GM23338 (cell line): ENCODE data around the gene FGGY. TPM values are rescaled to one million over a fixed set of nuclear protein-coding genes. Genes with fewer than 3 reads are reported as not detected.

Experiments used
- ATAC-seq: fragments of 200-7000 bp; cut with Tn5 transposase; 3 replicates; pipeline ENCODE4 v1.9.1; 2020
- DNase-seq: peaks from one replicate; pipeline ENCODE4 v3.0.0-alpha.2; 2015; ENCODE audit warnings: low spot score
- H2AFZ ChIP-seq: fragments of 200-600 bp; sonication (generic); 2 replicates; pipeline ENCODE4 v1.8.0; 2016; ENCODE audit warnings: antibody characterized with exemption, mild to moderate bottlenecking, moderate library complexity
- H3F3A ChIP-seq: fragments of 200-600 bp; sonication (generic); replicated peaks from 2 replicates; pipeline ENCODE4 v1.8.0; 2017; ENCODE audit warnings: antibody characterized with exemption, mixed run types, low read depth
- H3K27ac ChIP-seq: fragments of 200-600 bp; sonication (generic); 2 replicates; pipeline ENCODE4 v1.6.1; 2016; ENCODE audit warnings: low read depth
- H3K27me3 ChIP-seq: fragments of 200-600 bp; sonication (generic); 2 replicates; pipeline ENCODE4 v1.8.0; 2016; ENCODE audit warnings: mild to moderate bottlenecking, mixed run types, moderate library complexity; ENCODE audit not compliant: insufficient read depth
- H3K36me3 ChIP-seq: fragments of 200-600 bp; sonication (generic); 2 replicates; pipeline ENCODE4 v1.8.0; 2016; ENCODE audit warnings: mild to moderate bottlenecking; ENCODE audit not compliant: insufficient read depth
- H3K4me1 ChIP-seq: fragments of 200-600 bp; sonication (generic); 2 replicates; pipeline ENCODE4 v1.8.0; 2016; ENCODE audit warnings: mild to moderate bottlenecking, moderate library complexity; ENCODE audit not compliant: insufficient read depth
- H3K4me2 ChIP-seq: fragments of 200-600 bp; sonication (generic); 2 replicates; pipeline ENCODE4 v1.7.1; 2017; ENCODE audit warnings: mixed run types
- H3K4me3 ChIP-seq: fragments of 200-600 bp; sonication (generic); 2 replicates; pipeline ENCODE4 v1.6.1; 2016; ENCODE audit warnings: mixed run types
- H3K79me2 ChIP-seq: fragments of 200-600 bp; sonication (generic); replicated peaks from 2 replicates; pipeline ENCODE4 v1.8.0; 2017; ENCODE audit warnings: mild to moderate bottlenecking; ENCODE audit not compliant: insufficient read depth
- H3K9me2 ChIP-seq: fragments of 200-600 bp; sonication (generic); 2 replicates; pipeline ENCODE4 v1.8.0; 2017; ENCODE audit not compliant: insufficient read depth
- H4K20me1 ChIP-seq: fragments of 200-600 bp; sonication (generic); replicated peaks from 2 replicates; pipeline ENCODE4 v1.8.0; 2017; ENCODE audit warnings: mild to moderate bottlenecking; ENCODE audit not compliant: insufficient read depth
- H3K27ac Mint-ChIP-seq: 2 replicates; pipeline ENCODE4 v1.8.0; 2020; ENCODE audit warnings: inconsistent platforms, mild to moderate bottlenecking, moderate library complexity, mixed read lengths
- H3K27me3 Mint-ChIP-seq: 3 replicates; pipeline ENCODE4 v1.8.0; 2022; ENCODE audit warnings: low read depth, mild to moderate bottlenecking, moderate library complexity, mixed read lengths, inconsistent platforms; ENCODE audit not compliant: insufficient read depth, poor library complexity
- H3K36me3 Mint-ChIP-seq: 3 replicates; pipeline ENCODE4 v1.8.0; 2021; ENCODE audit warnings: low read depth, mild to moderate bottlenecking, inconsistent platforms, moderate library complexity, mixed read lengths
- H3K4me1 Mint-ChIP-seq: 3 replicates; pipeline ENCODE4 v1.8.0; 2020; ENCODE audit warnings: mild to moderate bottlenecking, inconsistent platforms, mixed read lengths
- H3K4me3 Mint-ChIP-seq: 3 replicates; pipeline ENCODE4 v1.8.0; 2021; ENCODE audit warnings: moderate library complexity, mild to moderate bottlenecking, inconsistent platforms, mixed read lengths
- H3K9me3 Mint-ChIP-seq: 3 replicates; pipeline ENCODE4 v1.8.0; 2020; ENCODE audit warnings: moderate library complexity, mild to moderate bottlenecking, inconsistent platforms, mixed read lengths
- CREB1 ChIP-seq: fragments of 250-450 bp; sonication (Bioruptor Pico); IDR thresholded peaks from 2 replicates; pipeline ENCODE4 v1.5.0; 2020; ENCODE audit warnings: low read depth, mild to moderate bottlenecking, moderate library complexity
- EZH2 ChIP-seq: fragments of 200-600 bp; sonication (generic); IDR thresholded peaks from one replicate; pipeline ENCODE4 v1.8.0; 2017; ENCODE audit warnings: antibody characterized with exemption, mild to moderate bottlenecking, low read depth; ENCODE audit not compliant: unreplicated experiment
- EZH2phosphoT487 ChIP-seq: fragments of 200-600 bp; sonication (generic); IDR thresholded peaks from one replicate; pipeline ENCODE4 v1.8.1; 2018; ENCODE audit warnings: antibody characterized with exemption; ENCODE audit not compliant: unreplicated experiment
- JUNB ChIP-seq: IDR thresholded peaks from one replicate; pipeline ENCODE4 v1.6.1; 2016; ENCODE audit warnings: antibody characterized with exemption; ENCODE audit not compliant: unreplicated experiment
- NANOG ChIP-seq: IDR thresholded peaks from 2 replicates; pipeline ENCODE4 v1.6.1; 2016; ENCODE audit warnings: antibody characterized with exemption, borderline replicate concordance
- POLR2AphosphoS5 ChIP-seq: IDR thresholded peaks from 2 replicates; pipeline ENCODE4 v1.6.1; 2016; ENCODE audit warnings: antibody characterized with exemption, low read depth
- STAT1 ChIP-seq: IDR thresholded peaks from one replicate; pipeline ENCODE4 v1.6.1; 2016; ENCODE audit warnings: antibody characterized with exemption; ENCODE audit not compliant: unreplicated experiment
- ZNF114 ChIP-seq: fragments of 250-450 bp; sonication (Bioruptor Pico); IDR thresholded peaks from 2 replicates; pipeline ENCODE4 v1.5.0; 2020; ENCODE audit warnings: mild to moderate bottlenecking, moderate library complexity
- ZNF331 ChIP-seq: fragments of 250-450 bp; sonication (Bioruptor Pico); IDR thresholded peaks from 2 replicates; pipeline ENCODE4 v1.5.0; 2020; ENCODE audit warnings: low read depth, mild to moderate bottlenecking, moderate library complexity
- polyA plus RNA-seq: library from polyadenylated mRNA; unstranded; fragments of >200 nt; fragmentation: Nextera tagmentation; extraction: Ambion mirVana; gene quantifications from 2 replicates; pipeline ENCODE4 v1.2.1, GENCODE V29; 2016
- total RNA-seq: library from RNA; depleted of rRNA; stranded (reverse); fragments of >200 nt; shearing (Covaris generic); gene quantifications from 2 replicates; pipeline ENCODE4 v1.2.3, GENCODE V29; 2014
- TF ChIP-seq, protein P1 (sequence below): IDR thresholded peaks from one replicate; pipeline ENCODE4 v1.6.1; 2018; ENCODE audit warnings: antibody characterized with exemption; ENCODE audit not compliant: unreplicated experiment
- TF ChIP-seq, protein P2 (sequence below), 2 experiments: fragments of 200-600 bp in 1 of 2; sonication (generic) in 1 of 2; conservative IDR thresholded peaks; 2 replicates each; pipeline versions ENCODE4 v1.5.1 to v1.6.1; 2016 to 2017; ENCODE audit warnings: antibody characterized with exemption in 2 of 2, low read depth in 2 of 2, mild to moderate bottlenecking in 2 of 2, moderate library complexity in 1 of 2
- TF ChIP-seq, protein P3 (sequence below): fragments of 250-450 bp; sonication (Bioruptor Pico); IDR thresholded peaks from 2 replicates; pipeline ENCODE4 v1.5.0; 2020; ENCODE audit warnings: mild to moderate bottlenecking, moderate library complexity
- TF ChIP-seq, protein P4 (sequence below): IDR thresholded peaks from 2 replicates; pipeline ENCODE4 v1.6.1; 2016; ENCODE audit warnings: antibody characterized with exemption

Gene FGGY
- total and polyA plus RNA-seq, 2 experiments from 2014 or later = 10.9 to 21.4 TPM

DNA sequence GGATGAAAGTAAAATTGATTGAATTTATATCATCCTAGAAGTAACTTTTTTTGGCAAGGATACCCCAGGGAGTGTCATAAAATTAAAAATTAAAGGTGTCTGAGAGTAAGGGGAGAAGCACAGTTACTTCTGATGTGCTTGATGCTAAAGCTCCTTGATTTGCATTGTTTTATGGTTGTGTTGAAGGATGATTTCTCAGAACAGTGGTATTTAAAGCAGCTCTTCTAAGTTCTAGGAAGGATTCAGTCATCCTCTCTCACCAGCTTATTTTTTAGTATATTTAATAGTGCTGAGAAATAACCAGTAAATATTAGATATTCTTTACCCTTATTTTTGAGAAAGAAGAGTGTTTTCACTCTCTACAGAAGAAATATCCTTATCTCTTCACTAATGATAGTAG lies 93.0 kb downstream of the FGGY start:
- no peaks in the 10 kb centered on the region for H3K79me2 ChIP-seq
- Mint-ChIP-seq H3K4me3 (no peak overlapping the region), H3K27ac (no peak overlapping the region), H3K4me1 (peaks cover 32% of the 10 kb centered on the region), H3K36me3 (no peaks in the 10 kb centered on the region), H3K27me3 (no peaks in the 10 kb centered on the region), H3K9me3 (no peaks in the 10 kb centered on the region)
- no peaks in the 10 kb centered on the region for H3K36me3 ChIP-seq
- H3K27ac ChIP-seq = no peak overlapping the region
- no peaks in the 10 kb centered on the region for H3K27me3 ChIP-seq
- peaks cover 7% of the 10 kb centered on the region for H3K9me2 ChIP-seq
- H3F3A ChIP-seq = no peaks in the 10 kb centered on the region
- ATAC-seq (no peak), DNase-seq (no peak)
- TF ChIP-seq NANOG = no peak
- TF ChIP-seq, protein P1, sequence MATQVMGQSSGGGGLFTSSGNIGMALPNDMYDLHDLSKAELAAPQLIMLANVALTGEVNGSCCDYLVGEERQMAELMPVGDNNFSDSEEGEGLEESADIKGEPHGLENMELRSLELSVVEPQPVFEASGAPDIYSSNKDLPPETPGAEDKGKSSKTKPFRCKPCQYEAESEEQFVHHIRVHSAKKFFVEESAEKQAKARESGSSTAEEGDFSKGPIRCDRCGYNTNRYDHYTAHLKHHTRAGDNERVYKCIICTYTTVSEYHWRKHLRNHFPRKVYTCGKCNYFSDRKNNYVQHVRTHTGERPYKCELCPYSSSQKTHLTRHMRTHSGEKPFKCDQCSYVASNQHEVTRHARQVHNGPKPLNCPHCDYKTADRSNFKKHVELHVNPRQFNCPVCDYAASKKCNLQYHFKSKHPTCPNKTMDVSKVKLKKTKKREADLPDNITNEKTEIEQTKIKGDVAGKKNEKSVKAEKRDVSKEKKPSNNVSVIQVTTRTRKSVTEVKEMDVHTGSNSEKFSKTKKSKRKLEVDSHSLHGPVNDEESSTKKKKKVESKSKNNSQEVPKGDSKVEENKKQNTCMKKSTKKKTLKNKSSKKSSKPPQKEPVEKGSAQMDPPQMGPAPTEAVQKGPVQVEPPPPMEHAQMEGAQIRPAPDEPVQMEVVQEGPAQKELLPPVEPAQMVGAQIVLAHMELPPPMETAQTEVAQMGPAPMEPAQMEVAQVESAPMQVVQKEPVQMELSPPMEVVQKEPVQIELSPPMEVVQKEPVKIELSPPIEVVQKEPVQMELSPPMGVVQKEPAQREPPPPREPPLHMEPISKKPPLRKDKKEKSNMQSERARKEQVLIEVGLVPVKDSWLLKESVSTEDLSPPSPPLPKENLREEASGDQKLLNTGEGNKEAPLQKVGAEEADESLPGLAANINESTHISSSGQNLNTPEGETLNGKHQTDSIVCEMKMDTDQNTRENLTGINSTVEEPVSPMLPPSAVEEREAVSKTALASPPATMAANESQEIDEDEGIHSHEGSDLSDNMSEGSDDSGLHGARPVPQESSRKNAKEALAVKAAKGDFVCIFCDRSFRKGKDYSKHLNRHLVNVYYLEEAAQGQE = no peak
- TF ChIP-seq, protein P2, sequence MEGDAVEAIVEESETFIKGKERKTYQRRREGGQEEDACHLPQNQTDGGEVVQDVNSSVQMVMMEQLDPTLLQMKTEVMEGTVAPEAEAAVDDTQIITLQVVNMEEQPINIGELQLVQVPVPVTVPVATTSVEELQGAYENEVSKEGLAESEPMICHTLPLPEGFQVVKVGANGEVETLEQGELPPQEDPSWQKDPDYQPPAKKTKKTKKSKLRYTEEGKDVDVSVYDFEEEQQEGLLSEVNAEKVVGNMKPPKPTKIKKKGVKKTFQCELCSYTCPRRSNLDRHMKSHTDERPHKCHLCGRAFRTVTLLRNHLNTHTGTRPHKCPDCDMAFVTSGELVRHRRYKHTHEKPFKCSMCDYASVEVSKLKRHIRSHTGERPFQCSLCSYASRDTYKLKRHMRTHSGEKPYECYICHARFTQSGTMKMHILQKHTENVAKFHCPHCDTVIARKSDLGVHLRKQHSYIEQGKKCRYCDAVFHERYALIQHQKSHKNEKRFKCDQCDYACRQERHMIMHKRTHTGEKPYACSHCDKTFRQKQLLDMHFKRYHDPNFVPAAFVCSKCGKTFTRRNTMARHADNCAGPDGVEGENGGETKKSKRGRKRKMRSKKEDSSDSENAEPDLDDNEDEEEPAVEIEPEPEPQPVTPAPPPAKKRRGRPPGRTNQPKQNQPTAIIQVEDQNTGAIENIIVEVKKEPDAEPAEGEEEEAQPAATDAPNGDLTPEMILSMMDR (conservative IDR thresholded peaks at IDR 0.05; ENCODE audit: low read depth in 2 of 2) = no peak
- TF ChIP-seq JUNB = no peak
- TF ChIP-seq, protein P3, sequence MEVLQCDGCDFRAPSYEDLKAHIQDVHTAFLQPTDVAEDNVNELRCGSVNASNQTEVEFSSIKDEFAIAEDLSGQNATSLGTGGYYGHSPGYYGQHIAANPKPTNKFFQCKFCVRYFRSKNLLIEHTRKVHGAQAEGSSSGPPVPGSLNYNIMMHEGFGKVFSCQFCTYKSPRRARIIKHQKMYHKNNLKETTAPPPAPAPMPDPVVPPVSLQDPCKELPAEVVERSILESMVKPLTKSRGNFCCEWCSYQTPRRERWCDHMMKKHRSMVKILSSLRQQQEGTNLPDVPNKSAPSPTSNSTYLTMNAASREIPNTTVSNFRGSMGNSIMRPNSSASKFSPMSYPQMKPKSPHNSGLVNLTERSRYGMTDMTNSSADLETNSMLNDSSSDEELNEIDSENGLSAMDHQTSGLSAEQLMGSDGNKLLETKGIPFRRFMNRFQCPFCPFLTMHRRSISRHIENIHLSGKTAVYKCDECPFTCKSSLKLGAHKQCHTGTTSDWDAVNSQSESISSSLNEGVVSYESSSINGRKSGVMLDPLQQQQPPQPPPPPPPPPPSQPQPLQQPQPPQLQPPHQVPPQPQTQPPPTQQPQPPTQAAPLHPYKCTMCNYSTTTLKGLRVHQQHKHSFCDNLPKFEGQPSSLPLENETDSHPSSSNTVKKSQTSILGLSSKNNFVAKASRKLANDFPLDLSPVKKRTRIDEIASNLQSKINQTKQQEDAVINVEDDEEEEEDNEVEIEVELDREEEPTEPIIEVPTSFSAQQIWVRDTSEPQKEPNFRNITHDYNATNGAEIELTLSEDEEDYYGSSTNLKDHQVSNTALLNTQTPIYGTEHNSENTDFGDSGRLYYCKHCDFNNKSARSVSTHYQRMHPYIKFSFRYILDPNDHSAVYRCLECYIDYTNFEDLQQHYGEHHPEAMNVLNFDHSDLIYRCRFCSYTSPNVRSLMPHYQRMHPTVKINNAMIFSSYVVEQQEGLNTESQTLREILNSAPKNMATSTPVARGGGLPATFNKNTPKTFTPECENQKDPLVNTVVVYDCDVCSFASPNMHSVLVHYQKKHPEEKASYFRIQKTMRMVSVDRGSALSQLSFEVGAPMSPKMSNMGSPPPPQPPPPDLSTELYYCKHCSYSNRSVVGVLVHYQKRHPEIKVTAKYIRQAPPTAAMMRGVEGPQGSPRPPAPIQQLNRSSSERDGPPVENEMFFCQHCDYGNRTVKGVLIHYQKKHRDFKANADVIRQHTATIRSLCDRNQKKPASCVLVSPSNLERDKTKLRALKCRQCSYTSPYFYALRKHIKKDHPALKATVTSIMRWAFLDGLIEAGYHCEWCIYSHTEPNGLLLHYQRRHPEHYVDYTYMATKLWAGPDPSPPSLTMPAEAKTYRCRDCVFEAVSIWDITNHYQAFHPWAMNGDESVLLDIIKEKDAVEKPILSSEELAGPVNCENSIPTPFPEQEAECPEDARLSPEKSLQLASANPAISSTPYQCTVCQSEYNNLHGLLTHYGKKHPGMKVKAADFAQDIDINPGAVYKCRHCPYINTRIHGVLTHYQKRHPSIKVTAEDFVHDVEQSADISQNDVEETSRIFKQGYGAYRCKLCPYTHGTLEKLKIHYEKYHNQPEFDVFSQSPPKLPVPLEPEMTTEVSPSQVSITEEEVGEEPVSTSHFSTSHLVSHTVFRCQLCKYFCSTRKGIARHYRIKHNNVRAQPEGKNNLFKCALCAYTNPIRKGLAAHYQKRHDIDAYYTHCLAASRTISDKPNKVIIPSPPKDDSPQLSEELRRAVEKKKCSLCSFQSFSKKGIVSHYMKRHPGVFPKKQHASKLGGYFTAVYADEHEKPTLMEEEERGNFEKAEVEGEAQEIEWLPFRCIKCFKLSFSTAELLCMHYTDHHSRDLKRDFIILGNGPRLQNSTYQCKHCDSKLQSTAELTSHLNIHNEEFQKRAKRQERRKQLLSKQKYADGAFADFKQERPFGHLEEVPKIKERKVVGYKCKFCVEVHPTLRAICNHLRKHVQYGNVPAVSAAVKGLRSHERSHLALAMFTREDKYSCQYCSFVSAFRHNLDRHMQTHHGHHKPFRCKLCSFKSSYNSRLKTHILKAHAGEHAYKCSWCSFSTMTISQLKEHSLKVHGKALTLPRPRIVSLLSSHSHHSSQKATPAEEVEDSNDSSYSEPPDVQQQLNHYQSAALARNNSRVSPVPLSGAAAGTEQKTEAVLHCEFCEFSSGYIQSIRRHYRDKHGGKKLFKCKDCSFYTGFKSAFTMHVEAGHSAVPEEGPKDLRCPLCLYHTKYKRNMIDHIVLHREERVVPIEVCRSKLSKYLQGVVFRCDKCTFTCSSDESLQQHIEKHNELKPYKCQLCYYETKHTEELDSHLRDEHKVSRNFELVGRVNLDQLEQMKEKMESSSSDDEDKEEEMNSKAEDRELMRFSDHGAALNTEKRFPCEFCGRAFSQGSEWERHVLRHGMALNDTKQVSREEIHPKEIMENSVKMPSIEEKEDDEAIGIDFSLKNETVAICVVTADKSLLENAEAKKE (CRISPR knock-in tag) = no peak
- TF ChIP-seq, protein P4, sequence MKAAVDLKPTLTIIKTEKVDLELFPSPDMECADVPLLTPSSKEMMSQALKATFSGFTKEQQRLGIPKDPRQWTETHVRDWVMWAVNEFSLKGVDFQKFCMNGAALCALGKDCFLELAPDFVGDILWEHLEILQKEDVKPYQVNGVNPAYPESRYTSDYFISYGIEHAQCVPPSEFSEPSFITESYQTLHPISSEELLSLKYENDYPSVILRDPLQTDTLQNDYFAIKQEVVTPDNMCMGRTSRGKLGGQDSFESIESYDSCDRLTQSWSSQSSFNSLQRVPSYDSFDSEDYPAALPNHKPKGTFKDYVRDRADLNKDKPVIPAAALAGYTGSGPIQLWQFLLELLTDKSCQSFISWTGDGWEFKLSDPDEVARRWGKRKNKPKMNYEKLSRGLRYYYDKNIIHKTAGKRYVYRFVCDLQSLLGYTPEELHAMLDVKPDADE = no peak
- TF ChIP-seq POLR2AphosphoS5 = no peak
- TF ChIP-seq CREB1 = no peak
- TF ChIP-seq EZH2phosphoT487 = no peak
- no peak for TF ChIP-seq STAT1
- TF ChIP-seq ZNF114 = no peak
- no peak for TF ChIP-seq ZNF331 (CRISPR knock-in tag)
- no peak for TF ChIP-seq EZH2
- no peak overlapping the region for H3K4me2 ChIP-seq
- H2AFZ ChIP-seq = no peak overlapping the region
- H3K4me1 ChIP-seq = peaks cover 30% of the 10 kb centered on the region
- H3K4me3 ChIP-seq = no peak overlapping the region
- H4K20me1 ChIP-seq = no peaks in the 10 kb centered on the region
